Kidney epithelial cell (primary cell): ENCODE data around the gene C2CD4B. TPM values are rescaled to one million over a fixed set of nuclear protein-coding genes. Genes with fewer than 3 reads are reported as not detected.

ENCODE experiments used
- DNase-seq: peaks from one replicate; pipeline ENCODE4 v3.0.0-alpha.2; 2010; ENCODE audit warnings: low read depth
- H3K27me3 ChIP-seq: 2 replicates; pipeline ENCODE4 v1.6.0; 2011; ENCODE audit warnings: low read length; ENCODE audit not compliant: control insufficient read depth, insufficient read depth
- H3K36me3 ChIP-seq: 2 replicates; pipeline ENCODE4 v1.5.1; 2011; ENCODE audit warnings: low read length; ENCODE audit not compliant: control insufficient read depth, insufficient read depth
- H3K4me3 ChIP-seq: 2 replicates; pipeline ENCODE4 v1.5.1; 2011; ENCODE audit warnings: low read depth, mild to moderate bottlenecking, control low read depth, low read length
- total RNA-seq: library from RNA; depleted of rRNA; stranded (reverse); fragments of >200 nt; gene quantifications from 2 replicates; pipeline ENCODE4 v1.2.3, GENCODE V29; 2015
- TF ChIP-seq, protein P1 (sequence below): IDR thresholded peaks from 2 replicates; pipeline ENCODE4 v1.5.1; 2011; ENCODE audit warnings: mild to moderate bottlenecking, moderate library complexity, low read length, control low read depth, inconsistent platforms; ENCODE audit not compliant: insufficient read depth, poor library complexity, severe bottlenecking

Gene C2CD4B
- total RNA-seq, 1 donor from 2014 or later: 0.13 TPM

DNA sequence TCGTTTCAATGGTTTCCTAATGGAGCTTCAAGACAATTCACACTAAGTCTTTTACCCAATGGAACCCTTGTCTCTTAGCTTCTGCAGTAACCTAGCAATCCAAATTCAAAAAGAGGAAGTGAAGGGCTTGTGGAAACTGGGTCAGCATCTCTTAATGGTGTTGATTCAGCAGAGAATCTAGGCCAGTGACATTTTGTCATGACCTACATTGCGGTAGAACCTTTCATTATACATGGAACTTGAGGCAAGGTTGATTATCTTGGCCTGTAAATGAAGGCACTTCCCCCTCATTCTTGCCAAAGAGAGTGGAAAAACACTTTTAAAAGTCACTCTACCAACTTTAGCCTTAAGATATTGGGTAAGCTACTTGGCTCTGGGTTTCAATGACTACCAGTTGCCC, 42.8 kb downstream of the C2CD4B start:
- Histone ChIP-seq H3K4me3 (no peak overlapping the region), H3K27me3 (no peaks in the 10 kb centered on the region), H3K36me3 (no peaks in the 10 kb centered on the region)
- TF ChIP-seq, protein P1, sequence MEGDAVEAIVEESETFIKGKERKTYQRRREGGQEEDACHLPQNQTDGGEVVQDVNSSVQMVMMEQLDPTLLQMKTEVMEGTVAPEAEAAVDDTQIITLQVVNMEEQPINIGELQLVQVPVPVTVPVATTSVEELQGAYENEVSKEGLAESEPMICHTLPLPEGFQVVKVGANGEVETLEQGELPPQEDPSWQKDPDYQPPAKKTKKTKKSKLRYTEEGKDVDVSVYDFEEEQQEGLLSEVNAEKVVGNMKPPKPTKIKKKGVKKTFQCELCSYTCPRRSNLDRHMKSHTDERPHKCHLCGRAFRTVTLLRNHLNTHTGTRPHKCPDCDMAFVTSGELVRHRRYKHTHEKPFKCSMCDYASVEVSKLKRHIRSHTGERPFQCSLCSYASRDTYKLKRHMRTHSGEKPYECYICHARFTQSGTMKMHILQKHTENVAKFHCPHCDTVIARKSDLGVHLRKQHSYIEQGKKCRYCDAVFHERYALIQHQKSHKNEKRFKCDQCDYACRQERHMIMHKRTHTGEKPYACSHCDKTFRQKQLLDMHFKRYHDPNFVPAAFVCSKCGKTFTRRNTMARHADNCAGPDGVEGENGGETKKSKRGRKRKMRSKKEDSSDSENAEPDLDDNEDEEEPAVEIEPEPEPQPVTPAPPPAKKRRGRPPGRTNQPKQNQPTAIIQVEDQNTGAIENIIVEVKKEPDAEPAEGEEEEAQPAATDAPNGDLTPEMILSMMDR: no peak
- DNase-seq: no peak

DNA sequence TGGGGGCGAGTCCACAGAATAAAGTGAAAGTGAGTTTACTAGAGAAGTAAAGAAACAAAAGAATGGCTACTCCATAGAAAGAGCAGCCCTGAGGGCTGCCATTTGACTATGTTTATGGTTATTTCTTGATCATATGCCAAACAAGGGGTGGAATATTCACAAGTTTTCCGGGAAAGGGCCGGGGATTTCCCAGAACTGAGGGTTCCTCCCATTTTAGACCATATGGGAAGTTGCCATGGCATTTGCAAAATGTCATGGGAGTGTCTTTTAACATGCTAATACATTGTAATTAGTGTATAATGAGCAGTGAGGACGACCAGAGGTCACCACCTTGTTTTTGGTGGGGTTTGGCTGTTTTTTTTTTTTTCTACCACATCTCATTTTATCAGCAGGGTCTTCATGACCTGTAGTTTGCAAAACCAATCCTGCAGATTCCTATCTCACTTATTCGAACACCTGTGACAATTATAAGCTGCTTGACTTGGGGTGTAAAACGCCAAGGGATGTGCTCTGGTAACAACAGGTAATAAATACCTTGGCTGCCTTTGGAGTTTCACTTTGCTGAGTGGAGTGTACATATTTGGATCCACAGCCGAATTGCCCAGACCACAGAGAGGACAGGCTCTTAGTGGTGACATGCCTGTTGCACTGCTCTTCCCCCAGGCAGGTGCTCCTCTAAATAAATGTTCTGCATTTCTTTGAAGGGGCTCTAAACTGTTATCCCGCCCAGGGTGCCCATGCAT, 43.6 kb downstream of the C2CD4B start:
- Histone ChIP-seq H3K36me3 (no peaks in the 10 kb centered on the region), H3K4me3 (no peak overlapping the region), H3K27me3 (no peaks in the 10 kb centered on the region)
- TF ChIP-seq, protein P1: no peak
- no peak for DNase-seq

GRCh38 chr15:62120776-62121175, 44.3 kb downstream of the C2CD4B start:
- Histone ChIP-seq H3K36me3 (no peaks in the 10 kb centered on the region), H3K4me3 (no peak overlapping the region), H3K27me3 (no peaks in the 10 kb centered on the region)
- DNase-seq: no peak
- TF ChIP-seq, protein P1: no peak

DNA sequence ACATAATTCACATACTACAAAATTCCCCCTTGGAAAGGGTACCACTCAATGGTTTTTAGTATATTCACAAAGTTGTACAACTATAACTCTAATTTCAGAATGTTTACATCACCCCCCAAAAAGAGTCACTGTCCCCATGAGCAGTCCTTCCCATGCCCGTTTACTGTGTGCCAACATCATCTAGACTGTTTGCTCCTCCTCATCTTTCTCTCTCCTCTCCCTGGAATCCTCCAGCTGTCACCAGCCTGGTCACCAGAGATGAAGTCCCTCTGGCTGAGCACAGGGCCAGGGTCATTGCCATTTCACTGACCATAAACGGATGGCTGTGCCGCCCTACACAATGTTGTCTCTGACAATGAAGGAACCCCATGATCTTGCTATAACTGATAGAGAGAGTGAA, 45.2 kb downstream of the C2CD4B start:
- no peaks in the 10 kb centered on the region for H3K36me3 ChIP-seq
- no peak for DNase-seq
- TF ChIP-seq, protein P1: no peak
- no peaks in the 10 kb centered on the region for H3K27me3 ChIP-seq
- no peak overlapping the region for H3K4me3 ChIP-seq

- Histone ChIP-seq H3K27me3 (no peaks in the 10 kb centered on the region), H3K36me3 (no peaks in the 10 kb centered on the region), H3K4me3 (no peak overlapping the region)
- DNase-seq: peak; percentile 93
- TF ChIP-seq, protein P1: no peak
Observed at GRCh38 chr15:62119227-62119864, 45.7 kb downstream of the C2CD4B start.
